ENCODE results near the gene ZNF442. TPM values are rescaled to one million over a fixed set of nuclear protein-coding genes. Genes with fewer than 3 reads are reported as not detected.

The ZNF442 gene
- total RNA-seq, 1 experiment from 2014 or later, result 4.0 TPM

DNA sequence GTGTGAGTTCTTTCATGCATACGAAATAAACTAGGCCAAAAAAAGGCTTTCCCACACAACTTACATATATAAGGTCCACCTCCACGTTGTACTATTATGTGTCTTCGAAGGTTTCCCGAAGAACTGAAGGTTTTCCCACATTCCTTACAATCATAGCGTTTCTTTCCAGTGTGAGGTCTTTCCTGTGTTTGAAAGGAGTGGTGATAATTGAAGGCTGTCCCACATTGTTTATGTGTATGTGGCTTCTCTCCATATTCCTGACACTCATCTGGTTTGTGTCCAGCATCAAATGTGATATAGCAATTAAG lies 14.6 kb downstream of the ZNF442 start:
- H4K8ac ChIP-seq (replicated peaks; ENCODE audit: insufficient read length, low read depth, low read length), result no peak overlapping the region
- no peak overlapping the region for H3K56ac ChIP-seq (ENCODE audit: insufficient read length, low read depth, low read length)
- no peak for DNase-seq
- H3K9ac ChIP-seq (ENCODE audit: extremely low read depth, insufficient read length, low read length), result no peak overlapping the region
- H3K9me3 Mint-ChIP-seq, result peaks cover 82 to 86% of the 10 kb centered on the region in 2 experiments
- H4K5ac ChIP-seq (ENCODE audit: insufficient read length, low read depth, low read length), result no peak overlapping the region
- H3K23me2 ChIP-seq (ENCODE audit: insufficient read length, low read depth, low read length, poor library complexity, severe bottlenecking), result no peaks in the 10 kb centered on the region
- no peaks in the 10 kb centered on the region for H3K4me1 Mint-ChIP-seq
- no peaks in the 10 kb centered on the region for H3K27me3 ChIP-seq (ENCODE audit: insufficient read depth, low read length)
- no peak overlapping the region for H2BK12ac ChIP-seq (ENCODE audit: insufficient read length, low read depth, low read length)
- no peak overlapping the region for H2BK20ac ChIP-seq (ENCODE audit: low read depth, low read length, poor library complexity, severe bottlenecking)
- no peak overlapping the region for H3K4ac ChIP-seq (ENCODE audit: low read depth, low read length)
- WGBS (ENCODE audit: extremely low coverage, insufficient read length, low lambda C conversion rate), result no CpG with 5 or more reads among the region's 5 CpGs
- no peaks in the 10 kb centered on the region for H4K20me1 ChIP-seq (ENCODE audit: control insufficient read depth, insufficient read depth, insufficient read length)
- H3K79me1 ChIP-seq (ENCODE audit: insufficient read depth, low read depth, low read length, poor library complexity, severe bottlenecking), result no peaks in the 10 kb centered on the region
- H3K36me3 Mint-ChIP-seq (ENCODE audit: insufficient read depth in 1 of 3, low read depth in 3 of 3), result peaks cover 59 to 74% (median 72%) of the 10 kb centered on the region in 3 experiments
- H4K91ac ChIP-seq (ENCODE audit: insufficient read length, low read depth, low read length), result no peak overlapping the region
- no peaks in the 10 kb centered on the region for H3K27me3 Mint-ChIP-seq (ENCODE audit: low read depth)
- H3K14ac ChIP-seq (ENCODE audit: insufficient read depth, low read length), result no peak overlapping the region
- H3K23ac ChIP-seq (ENCODE audit: insufficient read length, low read depth, low read length), result no peak overlapping the region
- peaks cover 77% of the 10 kb centered on the region for H3K9me3 ChIP-seq (ENCODE audit: control insufficient read depth, low read depth, low read length)
- H3T11ph ChIP-seq (ENCODE audit: low read length), result no peak overlapping the region
- H2AFZ ChIP-seq (ENCODE audit: low read length), result no peak overlapping the region
- no peak overlapping the region for H3K18ac ChIP-seq (ENCODE audit: insufficient read length, low read depth, low read length)
- no peak overlapping the region for H2BK5ac ChIP-seq (ENCODE audit: insufficient read length, low read length)
- no peak overlapping the region for H3K4me3 Mint-ChIP-seq
- H3K27ac ChIP-seq (ENCODE audit: insufficient read length, low read depth, low read length), result no peak overlapping the region
- H2BK15ac ChIP-seq (ENCODE audit: low read depth, low read length), result no peak overlapping the region
- no peak overlapping the region for H3K4me2 ChIP-seq (ENCODE audit: insufficient read depth, insufficient read length, low read length)
- TF ChIP-seq, protein P1, sequence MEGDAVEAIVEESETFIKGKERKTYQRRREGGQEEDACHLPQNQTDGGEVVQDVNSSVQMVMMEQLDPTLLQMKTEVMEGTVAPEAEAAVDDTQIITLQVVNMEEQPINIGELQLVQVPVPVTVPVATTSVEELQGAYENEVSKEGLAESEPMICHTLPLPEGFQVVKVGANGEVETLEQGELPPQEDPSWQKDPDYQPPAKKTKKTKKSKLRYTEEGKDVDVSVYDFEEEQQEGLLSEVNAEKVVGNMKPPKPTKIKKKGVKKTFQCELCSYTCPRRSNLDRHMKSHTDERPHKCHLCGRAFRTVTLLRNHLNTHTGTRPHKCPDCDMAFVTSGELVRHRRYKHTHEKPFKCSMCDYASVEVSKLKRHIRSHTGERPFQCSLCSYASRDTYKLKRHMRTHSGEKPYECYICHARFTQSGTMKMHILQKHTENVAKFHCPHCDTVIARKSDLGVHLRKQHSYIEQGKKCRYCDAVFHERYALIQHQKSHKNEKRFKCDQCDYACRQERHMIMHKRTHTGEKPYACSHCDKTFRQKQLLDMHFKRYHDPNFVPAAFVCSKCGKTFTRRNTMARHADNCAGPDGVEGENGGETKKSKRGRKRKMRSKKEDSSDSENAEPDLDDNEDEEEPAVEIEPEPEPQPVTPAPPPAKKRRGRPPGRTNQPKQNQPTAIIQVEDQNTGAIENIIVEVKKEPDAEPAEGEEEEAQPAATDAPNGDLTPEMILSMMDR (conservative IDR thresholded peaks at IDR 0.05), result no peak
- no peak overlapping the region for H2BK120ac ChIP-seq (ENCODE audit: low read depth, low read length, poor library complexity, severe bottlenecking)
- no peak overlapping the region for H3K27ac Mint-ChIP-seq
- no peaks in the 10 kb centered on the region for H3K4me1 ChIP-seq (ENCODE audit: insufficient read depth, low read length)
- H3K79me2 ChIP-seq (ENCODE audit: insufficient read depth, low read length), result no peaks in the 10 kb centered on the region
- H2AK5ac ChIP-seq (ENCODE audit: insufficient read length, low read length), result no peak overlapping the region

All from H9 (cell line).